ENCODE data around the gene ZNF416.

ZNF416 gene

DNA sequence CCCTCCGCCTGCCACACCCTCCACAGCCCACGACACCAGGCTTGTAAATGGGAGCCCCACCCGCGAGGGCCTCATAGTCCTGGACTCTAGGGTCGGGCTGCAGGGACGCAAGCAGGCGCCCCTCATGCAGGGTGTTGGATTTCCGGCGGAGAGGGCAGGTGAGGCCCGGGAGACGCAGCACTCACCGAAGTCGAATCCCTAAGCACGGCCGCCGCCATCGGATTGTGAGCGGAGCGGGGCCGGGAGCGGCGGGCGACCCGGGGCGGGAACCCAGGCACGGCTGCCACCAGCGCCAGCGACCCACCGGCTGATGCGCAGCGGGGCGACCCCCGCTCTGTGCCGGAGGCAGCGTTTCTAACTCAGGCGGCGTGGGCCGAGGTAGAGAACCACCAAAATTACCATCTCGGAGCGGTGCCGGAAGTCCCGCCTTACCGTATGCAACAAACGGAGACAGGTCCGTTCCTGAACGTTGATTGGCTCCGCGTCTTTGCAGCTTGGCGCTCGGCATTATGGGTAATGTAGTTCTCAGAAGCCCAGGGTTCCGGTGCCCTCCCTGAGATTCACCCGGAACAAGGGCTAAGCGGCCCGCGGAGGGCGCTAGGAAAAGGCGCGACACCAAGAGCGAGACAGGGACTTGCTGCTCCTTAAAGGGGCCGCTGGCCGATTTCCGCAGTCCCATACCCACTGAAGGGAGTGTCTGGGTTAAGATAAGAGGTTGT lies at the start of gene ZNF416:
TSS of gene ZNF416 (minus strand) at position 425 of the 719 bp plus-strand sequence. CDS start at position 218, 207 bp downstream.
- peak; percentile 87 to 92 for DNase-seq (ENCODE audit: low read depth in 2 of 2)

DNA sequence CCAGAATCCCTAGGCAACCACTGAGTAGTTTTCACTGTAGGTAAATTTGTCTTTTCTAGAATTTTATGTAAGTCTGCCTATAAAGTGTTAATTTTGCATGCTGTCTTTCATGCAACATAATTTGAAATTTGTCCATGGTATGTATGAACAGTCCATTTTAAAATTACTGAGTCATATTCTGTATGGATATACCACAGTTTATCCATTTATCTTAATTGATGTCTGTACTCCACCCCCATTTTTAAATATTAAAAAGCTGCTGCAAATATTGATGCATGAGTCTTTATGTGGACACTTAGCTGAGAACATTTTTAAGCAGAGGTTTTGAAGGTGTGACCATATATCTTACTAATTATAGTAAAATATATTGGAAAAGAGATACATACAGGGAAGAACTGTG lies 44.4 kb upstream of the ZNF416 start:
- no peak for DNase-seq (ENCODE audit: low read depth in 2 of 2)

DNA sequence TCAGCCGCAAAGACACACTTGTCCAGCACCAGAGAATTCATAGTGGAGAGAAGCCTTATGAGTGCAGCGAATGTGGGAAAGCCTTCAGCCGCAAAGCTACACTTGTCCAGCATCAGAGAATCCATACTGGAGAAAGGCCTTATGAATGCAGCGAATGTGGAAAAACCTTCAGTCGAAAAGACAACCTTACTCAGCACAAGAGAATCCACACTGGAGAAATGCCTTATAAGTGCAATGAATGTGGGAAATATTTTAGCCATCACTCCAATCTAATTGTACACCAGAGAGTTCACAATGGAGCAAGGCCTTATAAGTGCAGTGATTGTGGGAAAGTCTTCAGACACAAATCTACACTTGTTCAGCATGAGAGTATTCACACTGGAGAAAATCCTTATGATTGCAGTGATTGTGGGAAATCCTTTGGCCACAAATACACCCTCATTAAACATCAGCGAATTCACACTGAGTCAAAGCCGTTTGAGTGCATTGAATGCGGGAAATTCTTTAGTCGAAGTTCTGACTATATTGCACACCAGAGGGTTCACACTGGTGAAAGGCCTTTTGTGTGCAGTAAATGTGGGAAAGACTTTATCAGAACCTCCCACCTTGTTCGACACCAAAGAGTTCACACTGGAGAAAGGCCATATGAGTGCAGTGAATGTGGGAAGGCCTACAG lies 42.1 kb upstream of the ZNF416 start:
- no peak for DNase-seq (ENCODE audit: low read depth in 2 of 2)

DNA sequence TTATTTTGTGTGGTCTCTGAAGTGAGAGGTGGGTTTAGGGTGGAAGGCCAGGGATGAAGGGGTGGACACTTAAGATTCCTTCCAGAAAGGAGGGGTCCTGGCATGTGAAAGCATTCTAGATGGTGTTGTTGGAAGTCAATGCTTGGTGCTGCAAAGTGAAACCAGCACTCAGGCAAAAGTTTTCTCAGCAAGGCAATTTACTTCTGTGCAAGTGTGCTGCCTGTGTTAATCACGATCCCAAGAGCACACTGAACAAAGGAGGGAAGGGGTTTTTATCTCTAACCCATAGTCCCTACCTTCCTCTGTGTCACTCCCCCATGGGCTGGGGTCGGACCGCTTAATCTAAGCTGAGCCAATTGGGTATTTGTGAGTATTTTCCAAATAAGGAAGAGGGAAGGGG lies 36.6 kb upstream of the ZNF416 start:
- DNase-seq (ENCODE audit: low read depth in 2 of 2): no peak

DNA sequence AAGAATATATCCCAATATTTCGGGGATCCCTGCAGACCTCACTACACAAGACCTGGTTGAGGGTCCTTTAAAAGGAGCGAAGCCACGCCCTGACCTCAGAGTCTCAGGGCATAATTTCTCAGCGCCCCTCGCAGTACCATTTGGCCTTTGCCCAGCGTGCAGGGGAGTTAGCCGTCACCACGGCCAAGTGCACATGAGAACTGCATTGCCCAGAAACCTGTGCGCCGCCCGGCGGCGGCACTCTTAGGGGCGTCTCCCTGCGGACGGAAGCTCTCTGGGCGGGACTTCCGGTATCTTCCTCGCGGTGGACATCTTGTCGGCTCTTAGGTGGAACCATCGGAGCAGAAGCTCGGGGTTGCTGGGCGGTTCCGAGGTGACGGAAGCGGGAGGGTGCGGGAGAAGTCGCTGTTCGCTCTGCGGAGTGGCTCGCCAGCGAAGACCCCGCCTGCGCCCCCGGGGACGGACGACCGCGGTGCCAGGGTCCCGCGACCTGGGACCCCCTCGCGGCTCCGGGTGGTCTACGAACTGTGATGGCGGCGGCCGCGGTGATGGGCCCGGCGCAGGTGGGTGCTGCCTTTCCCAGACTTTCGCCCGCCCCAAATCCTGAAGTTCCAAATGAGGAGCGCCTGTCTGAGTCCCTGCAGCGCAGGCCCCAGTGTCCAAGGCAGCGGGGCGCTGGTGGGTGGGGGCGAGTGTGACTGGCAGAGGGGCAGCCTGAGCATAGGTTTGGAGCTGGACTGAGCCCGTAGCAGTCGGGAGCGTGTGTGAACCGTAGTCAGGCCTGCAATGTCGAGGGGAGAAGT lies 35.4 kb upstream of the ZNF416 start, which contains the start of gene ZNF134:
TSS of gene ZNF134 (plus strand) at position 302 of the 803 bp plus-strand sequence. CDS start 5,227 bp downstream, outside the sequence.
- peak; percentile 81 for DNase-seq (ENCODE audit: low read depth in 2 of 2)

DNA sequence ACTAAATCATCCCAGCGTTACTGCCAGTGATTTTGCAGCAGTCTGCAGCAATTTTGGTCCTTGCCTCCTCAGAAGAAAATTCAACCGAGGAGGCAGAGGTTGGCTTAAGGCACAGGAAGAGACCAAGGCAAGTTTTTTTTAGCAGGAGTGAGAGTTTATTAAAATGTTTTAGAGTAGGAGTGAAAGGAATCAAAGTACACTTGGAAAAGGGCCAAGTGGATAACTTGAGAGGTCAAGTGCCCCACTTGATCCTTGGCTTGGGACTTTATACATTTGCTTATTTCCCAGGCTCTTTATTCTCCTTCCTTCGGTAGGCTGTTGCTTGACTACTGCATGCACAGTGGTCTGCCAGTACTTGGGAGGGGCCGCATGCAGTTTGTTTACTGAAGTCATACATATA lies 32.4 kb upstream of the ZNF416 start:
- no peak for DNase-seq (ENCODE audit: low read depth in 2 of 2)

DNA sequence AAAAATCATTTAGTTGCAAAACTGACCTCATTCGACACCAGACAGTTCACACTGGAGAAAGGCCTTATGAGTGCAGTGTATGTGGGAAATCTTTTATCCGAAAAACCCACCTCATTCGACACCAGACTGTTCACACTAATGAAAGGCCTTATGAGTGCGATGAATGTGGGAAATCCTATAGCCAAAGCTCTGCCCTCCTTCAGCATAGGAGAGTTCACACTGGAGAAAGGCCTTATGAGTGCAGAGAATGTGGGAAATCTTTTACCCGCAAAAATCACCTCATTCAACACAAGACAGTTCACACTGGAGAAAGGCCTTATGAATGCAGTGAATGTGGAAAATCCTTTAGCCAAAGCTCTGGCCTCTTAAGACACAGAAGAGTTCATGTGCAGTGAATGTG lies 28.2 kb upstream of the ZNF416 start:
- DNase-seq (ENCODE audit: low read depth in 2 of 2): no peak

DNA sequence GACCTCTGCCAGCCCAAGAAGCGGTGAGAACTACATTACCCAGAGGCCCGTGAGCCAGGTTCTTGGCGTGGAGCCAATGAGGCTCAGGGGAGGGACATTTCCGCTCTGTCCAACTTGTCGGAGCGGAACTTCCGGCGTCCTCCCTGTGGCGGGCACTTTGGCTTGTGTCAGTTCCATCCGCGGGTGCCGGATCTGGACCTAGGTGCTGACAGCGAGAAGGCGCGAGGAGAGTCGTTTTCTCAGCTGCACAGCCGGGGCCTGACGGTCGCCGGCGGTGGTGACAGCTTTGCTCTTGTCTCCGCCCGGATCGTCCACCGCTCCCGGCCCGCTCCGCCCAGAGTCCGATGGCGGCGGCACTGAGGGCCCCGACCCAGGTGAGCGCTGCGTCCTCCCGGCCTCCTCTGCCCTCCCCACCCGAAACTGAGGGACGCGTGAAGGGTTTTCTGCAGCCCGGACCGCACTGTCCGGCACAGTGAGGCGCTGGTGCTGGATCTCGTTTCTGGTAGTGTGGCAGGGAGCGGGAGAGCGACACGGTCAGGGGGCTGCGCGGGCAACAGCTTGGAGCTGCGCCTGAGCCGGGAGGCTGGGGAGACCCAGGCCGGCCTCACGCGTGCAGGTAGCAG lies 21.2 kb upstream of the ZNF416 start, which contains the start of gene ZNF530:
TSS of gene ZNF530 (plus strand) at position 125 of the 623 bp plus-strand sequence. CDS start 4,461 bp downstream, outside the sequence.
- peak; percentile 83 to 84 for DNase-seq (ENCODE audit: low read depth in 2 of 2)

DNA sequence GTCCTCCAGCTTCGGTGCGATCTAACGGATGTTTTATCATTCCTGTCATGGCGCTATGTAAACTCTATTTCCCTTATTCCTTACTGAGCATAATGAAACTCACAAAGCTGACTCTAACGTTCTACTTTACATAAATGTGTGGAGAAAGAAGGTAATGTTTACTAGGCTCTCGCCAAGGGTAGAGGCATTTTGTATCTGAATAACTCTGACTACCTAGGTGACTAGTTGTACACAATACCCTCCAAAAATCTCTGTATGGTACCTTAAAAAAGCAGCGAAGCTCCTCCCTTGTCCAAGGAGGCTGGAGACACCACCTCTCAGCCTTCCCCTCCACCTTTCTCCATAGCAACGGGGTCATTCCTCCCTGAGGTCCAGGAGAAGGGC lies 20.7 kb upstream of the ZNF416 start:
- DNase-seq (ENCODE audit: low read depth in 2 of 2): no peak

DNA sequence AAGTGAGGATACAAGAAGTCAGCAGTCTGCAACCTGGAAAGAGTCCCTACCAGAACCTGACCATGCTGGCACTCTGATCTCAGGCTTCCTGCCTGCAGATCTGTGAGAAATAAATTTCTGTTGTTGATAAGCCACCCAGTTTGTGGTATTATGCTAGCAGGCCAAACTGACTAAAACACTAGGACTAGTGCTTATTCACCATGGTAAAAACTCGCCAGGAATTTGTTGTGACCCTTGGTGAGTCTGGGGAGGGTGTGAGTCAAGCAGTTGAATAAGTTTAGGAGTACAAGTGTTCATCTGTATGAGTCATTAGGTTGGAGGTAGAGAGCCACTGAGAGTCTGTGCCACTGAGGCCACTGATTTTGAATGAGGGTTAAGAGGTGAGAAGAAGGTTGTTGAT lies 8.8 kb upstream of the ZNF416 start:
- no peak for DNase-seq (ENCODE audit: low read depth in 2 of 2)

DNA sequence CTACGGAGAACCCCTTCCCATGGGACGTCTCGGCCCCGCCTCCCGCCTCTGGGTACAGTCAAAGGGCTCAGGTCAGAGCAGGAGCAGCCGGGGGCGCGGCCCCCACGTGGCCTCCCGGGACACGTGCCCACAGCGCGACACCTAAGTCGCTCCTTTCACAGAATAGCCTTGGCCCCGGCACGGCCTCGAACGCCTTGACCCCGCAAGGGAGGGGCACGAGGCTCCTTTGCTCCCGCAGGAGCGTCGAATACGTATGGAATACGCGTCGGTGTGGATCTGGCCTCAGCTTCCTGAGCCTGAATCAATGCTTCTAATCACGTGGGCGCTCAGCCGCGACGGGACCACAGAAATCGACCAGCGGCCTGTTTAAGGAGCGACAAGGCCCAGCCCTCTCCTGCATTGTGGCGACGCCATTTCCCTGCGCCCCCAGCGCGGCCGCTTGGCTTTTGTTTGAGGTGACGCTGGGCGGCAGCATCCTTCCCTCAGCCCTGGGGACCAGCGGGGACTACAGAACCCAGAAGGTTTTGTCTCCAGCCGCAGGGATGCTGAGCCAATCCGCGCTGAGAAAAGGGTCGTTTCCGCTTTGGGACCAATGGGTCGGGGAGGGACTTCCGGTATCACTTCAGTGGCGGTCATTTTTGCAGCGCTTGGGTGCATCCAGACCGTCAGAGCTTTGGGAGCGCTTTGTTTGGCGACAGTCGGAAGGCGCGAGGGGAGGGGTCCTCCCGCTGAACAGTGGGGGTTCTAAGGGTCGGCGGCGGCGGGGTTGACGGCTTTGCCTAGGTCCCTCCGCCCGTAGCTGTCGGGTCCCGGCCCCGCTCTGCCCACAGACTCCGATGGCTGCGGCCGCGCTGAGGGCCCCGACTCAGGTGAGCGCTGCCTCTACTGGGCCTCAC lies 5.1 kb upstream of the ZNF416 start, which contains the start of gene ZIK1:
TSS of gene ZIK1 (plus strand) at position 625 of the 896 bp plus-strand sequence. CDS start at position 837, 212 bp downstream.
- peak; percentile 64 to 72 for DNase-seq (ENCODE audit: low read depth in 2 of 2)

DNA sequence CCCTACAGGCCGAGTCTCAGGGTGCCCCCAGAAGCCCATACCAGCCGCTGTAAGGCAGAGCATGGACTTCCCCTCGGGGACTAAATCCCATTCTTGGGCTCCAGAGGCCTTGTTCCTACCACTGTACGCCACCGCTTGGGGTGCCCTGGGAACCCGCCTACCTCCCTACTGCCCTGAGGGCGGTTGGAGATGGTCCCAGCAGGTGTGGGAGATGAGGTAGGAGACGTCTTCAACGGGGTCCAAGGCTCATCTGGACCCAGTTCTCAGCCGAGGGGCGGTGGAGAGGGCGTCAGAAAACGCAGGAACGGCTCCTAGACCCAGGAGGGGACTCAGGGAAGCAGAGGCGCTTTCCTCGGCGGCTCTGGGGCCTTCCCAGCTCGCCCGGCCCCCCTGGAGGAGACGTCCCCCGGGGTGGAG lies 4.4 kb upstream of the ZNF416 start:
- DNase-seq (ENCODE audit: low read depth in 2 of 2): no peak

DNA sequence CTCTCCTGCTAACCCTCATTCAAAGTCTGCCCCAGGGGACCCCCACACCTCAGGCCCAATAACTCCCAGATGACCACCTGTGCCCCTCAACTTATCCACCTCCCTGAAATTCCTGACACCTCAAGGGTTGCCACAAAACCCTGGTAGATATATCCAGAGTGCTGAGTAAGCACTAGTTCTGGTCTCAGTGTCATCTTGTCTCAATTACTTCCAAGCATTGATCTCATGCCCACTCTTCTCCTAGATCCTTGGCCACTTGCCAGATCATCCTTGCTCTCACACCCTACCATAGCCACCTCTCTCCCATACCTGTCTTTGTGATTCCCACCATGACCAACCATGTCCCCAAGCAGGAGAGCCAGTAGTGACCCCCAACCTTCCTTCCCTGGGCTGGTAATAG lies 2.0 kb downstream of the ZNF416 start:
- DNase-seq (ENCODE audit: low read depth in 2 of 2): no peak

DNA sequence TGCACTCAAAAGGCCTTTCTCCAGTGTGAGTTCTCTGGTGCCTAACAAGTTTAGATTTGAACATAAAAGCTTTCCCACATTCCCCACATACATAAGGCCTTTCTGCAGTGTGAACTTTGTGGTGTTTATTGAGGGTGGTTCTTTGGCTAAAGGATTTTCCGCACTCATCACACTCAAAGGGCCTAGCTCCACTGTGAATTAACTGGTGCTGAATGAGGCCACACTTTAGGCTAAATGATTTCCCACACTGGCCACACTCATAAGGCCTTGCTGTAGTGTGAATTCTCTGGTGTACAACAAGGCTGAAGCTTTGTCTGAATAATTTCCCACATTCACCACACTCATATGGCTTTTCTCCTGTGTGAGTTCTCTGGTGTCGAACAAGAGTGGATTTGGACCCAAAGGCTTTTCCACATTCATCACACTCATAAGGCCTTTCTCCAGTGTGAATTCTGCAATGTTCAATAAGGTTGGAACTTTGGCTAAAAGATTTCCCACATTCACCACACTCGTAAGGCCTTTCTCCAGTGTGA lies 6.2 kb downstream of the ZNF416 start:
- DNase-seq (ENCODE audit: low read depth in 2 of 2): no peak

DNA sequence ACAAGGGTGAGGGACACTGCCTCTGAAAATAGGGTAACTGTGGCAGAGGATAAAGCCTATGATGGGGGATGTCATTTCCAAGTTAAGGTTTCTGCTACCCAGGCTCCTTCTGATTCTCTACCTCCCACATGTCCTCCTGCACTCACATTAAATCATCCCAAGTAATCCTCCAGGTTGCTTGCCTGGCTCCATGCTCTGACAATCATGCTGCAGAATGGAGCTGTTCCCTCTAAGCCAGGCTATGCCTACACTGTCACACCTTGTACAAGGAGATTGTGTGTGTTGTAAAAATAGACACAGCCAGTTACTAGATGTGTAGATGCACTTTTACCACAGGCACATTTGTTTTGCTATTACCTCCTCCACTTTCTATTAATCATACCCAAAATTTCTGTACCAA lies 8.0 kb downstream of the ZNF416 start:
- DNase-seq (ENCODE audit: low read depth in 2 of 2): no peak

DNA sequence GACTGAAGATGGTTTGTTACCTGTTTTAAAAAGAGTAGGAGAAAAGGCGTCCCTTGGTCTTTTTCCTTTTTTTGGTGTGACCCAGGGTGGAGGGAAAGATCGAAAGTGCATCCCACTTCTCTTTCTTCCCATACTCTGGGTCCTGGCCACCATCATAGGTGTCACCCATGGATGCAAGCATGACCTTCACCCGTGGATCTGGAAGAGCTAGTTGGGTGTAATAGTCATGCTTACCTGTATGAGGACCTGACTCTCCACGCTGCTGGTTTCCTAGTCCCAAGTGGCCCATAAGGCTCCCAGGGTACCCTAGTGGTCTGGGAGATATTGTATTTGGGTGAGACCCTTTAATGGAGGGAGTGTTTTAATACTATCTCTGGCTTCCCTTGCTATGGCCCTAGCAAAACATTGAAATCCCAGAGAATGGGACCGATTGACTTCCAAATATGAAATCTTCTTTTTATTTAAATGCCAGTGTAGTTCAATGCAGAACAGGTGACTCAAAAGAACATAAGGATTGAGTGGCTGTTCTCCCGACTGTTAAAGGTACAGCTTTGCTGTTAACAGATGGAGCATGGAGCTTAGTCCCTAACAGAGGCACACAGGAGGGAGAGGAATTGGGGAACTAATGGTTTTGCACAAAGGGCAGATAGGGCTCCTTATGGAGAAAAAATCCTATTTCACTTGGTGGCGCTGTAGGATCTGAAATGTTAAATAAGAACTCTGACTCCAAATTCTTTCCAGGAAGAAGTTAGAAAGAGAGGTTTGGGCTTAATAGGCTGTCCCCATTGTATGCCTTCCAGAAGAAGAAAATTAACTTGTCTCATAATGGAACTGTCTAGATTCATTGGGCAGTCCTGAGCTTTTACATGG lies 12.1 kb downstream of the ZNF416 start:
- DNase-seq (ENCODE audit: low read depth in 2 of 2): no peak

DNA sequence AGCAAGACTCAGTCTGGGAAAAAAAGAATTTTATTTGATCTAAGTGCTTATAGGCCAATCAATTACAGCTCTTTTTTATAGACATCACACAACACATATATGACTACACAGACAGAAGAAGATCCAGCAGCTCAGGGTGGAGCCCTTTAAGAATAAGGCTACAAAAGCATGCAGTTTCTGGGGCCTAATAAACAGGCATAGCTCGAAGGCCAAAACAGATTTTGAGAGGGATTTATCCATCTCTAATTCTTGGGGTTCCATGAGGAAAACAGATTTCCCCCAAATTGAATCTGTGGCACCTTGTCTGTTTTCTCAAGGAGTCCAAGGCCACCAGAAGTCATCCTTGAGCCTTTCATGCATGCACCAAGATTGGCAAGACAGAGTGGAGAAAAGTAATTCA lies 15.2 kb downstream of the ZNF416 start:
- DNase-seq (ENCODE audit: low read depth in 2 of 2): no peak

DNA sequence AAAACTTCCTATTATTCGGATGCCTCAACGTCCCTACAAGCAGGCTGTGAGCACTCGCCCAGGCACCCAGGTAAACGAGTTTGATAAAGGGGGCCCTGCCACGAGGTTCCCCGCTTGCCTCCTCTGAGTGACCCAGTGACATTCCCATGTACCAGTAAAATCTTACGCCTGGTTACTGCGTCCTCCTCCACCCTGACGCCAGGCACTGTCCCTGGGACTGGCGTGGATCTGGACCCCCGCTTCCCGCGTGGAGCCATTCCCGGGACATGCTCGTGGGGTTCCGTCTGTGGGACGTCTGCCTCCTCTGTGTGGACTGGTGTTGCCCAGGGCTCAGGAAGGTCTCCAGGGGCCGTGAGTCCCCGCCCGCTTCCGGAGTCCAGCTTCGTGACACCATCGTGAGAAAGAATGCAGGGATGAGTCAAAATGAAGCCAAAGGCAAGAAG lies 18.6 kb downstream of the ZNF416 start:
- DNase-seq (ENCODE audit: low read depth in 2 of 2): no peak

DNA sequence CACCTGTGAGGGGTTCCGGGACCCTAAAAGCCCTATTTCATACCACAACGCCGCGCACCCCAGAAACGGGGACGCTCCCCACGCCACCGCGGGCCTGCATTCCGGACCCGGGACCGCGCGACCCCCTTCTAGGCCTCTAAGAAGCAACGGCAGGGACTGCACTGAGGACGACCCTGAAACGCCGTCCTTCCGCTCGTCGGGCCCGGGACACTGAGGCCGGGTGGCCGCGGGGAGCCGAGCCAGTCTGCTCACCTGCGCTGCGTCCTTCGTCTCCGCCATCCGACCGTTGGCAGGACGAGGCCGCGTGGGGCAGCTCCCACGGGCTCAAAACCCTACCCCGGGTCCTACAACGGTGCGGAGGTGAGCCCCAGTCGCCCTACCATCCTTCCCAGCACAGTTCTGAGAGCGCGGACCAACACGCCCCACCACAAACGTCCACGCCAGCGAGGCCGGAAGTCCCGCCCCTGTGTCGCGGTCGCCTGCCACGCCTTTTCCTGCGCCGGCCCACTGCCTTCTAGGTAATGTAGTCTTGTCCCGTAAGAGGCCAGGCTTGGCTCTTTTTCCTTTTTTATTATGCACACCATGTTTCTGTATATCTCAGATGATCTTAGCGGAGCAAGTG lies 19.2 kb downstream of the ZNF416 start, which contains the start of gene ZNF550:
TSS of gene ZNF550 (minus strand) at position 460 of the 622 bp plus-strand sequence. CDS start at position 279, 181 bp downstream.
- peak; percentile 79 to 82 for DNase-seq (ENCODE audit: low read depth in 2 of 2)

Data from stimulated activated CD4-positive, alpha-beta T cell treated with anti-CD3 and anti-CD28 coated beads, Interleukin-12 subunit alpha, Interleukin-12 subunit beta, amount 100 ng/mL, for 24 hours (primary cell).